GM23338 (cell line): ENCODE data around the gene ETAA1. TPM values are rescaled to one million over a fixed set of nuclear protein-coding genes. Genes with fewer than 3 reads are reported as not detected.

Experiments
- ATAC-seq: fragments of 200-7000 bp; cut with Tn5 transposase; 3 replicates; pipeline ENCODE4 v1.9.1; 2020
- DNase-seq: peaks from one replicate; pipeline ENCODE4 v3.0.0-alpha.2; 2015; ENCODE audit warnings: low spot score
- H2AFZ ChIP-seq: fragments of 200-600 bp; sonication (generic); 2 replicates; pipeline ENCODE4 v1.8.0; 2016; ENCODE audit warnings: antibody characterized with exemption, mild to moderate bottlenecking, moderate library complexity
- H3F3A ChIP-seq: fragments of 200-600 bp; sonication (generic); replicated peaks from 2 replicates; pipeline ENCODE4 v1.8.0; 2017; ENCODE audit warnings: antibody characterized with exemption, mixed run types, low read depth
- H3K27ac ChIP-seq: fragments of 200-600 bp; sonication (generic); 2 replicates; pipeline ENCODE4 v1.6.1; 2016; ENCODE audit warnings: low read depth
- H3K27me3 ChIP-seq: fragments of 200-600 bp; sonication (generic); 2 replicates; pipeline ENCODE4 v1.8.0; 2016; ENCODE audit warnings: mild to moderate bottlenecking, mixed run types, moderate library complexity; ENCODE audit not compliant: insufficient read depth
- H3K36me3 ChIP-seq: fragments of 200-600 bp; sonication (generic); 2 replicates; pipeline ENCODE4 v1.8.0; 2016; ENCODE audit warnings: mild to moderate bottlenecking; ENCODE audit not compliant: insufficient read depth
- H3K4me1 ChIP-seq: fragments of 200-600 bp; sonication (generic); 2 replicates; pipeline ENCODE4 v1.8.0; 2016; ENCODE audit warnings: mild to moderate bottlenecking, moderate library complexity; ENCODE audit not compliant: insufficient read depth
- H3K4me2 ChIP-seq: fragments of 200-600 bp; sonication (generic); 2 replicates; pipeline ENCODE4 v1.7.1; 2017; ENCODE audit warnings: mixed run types
- H3K4me3 ChIP-seq: fragments of 200-600 bp; sonication (generic); 2 replicates; pipeline ENCODE4 v1.6.1; 2016; ENCODE audit warnings: mixed run types
- H3K79me2 ChIP-seq: fragments of 200-600 bp; sonication (generic); replicated peaks from 2 replicates; pipeline ENCODE4 v1.8.0; 2017; ENCODE audit warnings: mild to moderate bottlenecking; ENCODE audit not compliant: insufficient read depth
- H3K9me2 ChIP-seq: fragments of 200-600 bp; sonication (generic); 2 replicates; pipeline ENCODE4 v1.8.0; 2017; ENCODE audit not compliant: insufficient read depth
- H4K20me1 ChIP-seq: fragments of 200-600 bp; sonication (generic); replicated peaks from 2 replicates; pipeline ENCODE4 v1.8.0; 2017; ENCODE audit warnings: mild to moderate bottlenecking; ENCODE audit not compliant: insufficient read depth
- H3K27ac Mint-ChIP-seq: 2 replicates; pipeline ENCODE4 v1.8.0; 2020; ENCODE audit warnings: inconsistent platforms, mild to moderate bottlenecking, moderate library complexity, mixed read lengths
- H3K27me3 Mint-ChIP-seq: 3 replicates; pipeline ENCODE4 v1.8.0; 2022; ENCODE audit warnings: low read depth, mild to moderate bottlenecking, moderate library complexity, mixed read lengths, inconsistent platforms; ENCODE audit not compliant: insufficient read depth, poor library complexity
- H3K36me3 Mint-ChIP-seq: 3 replicates; pipeline ENCODE4 v1.8.0; 2021; ENCODE audit warnings: low read depth, mild to moderate bottlenecking, inconsistent platforms, moderate library complexity, mixed read lengths
- H3K4me1 Mint-ChIP-seq: 3 replicates; pipeline ENCODE4 v1.8.0; 2020; ENCODE audit warnings: mild to moderate bottlenecking, inconsistent platforms, mixed read lengths
- H3K4me3 Mint-ChIP-seq: 3 replicates; pipeline ENCODE4 v1.8.0; 2021; ENCODE audit warnings: moderate library complexity, mild to moderate bottlenecking, inconsistent platforms, mixed read lengths
- H3K9me3 Mint-ChIP-seq: 3 replicates; pipeline ENCODE4 v1.8.0; 2020; ENCODE audit warnings: moderate library complexity, mild to moderate bottlenecking, inconsistent platforms, mixed read lengths
- CREB1 ChIP-seq: fragments of 250-450 bp; sonication (Bioruptor Pico); IDR thresholded peaks from 2 replicates; pipeline ENCODE4 v1.5.0; 2020; ENCODE audit warnings: low read depth, mild to moderate bottlenecking, moderate library complexity
- CTCF ChIP-seq, 2 experiments: fragments of 200-600 bp in 1 of 2; sonication (generic) in 1 of 2; conservative IDR thresholded peaks; 2 replicates each; pipeline versions ENCODE4 v1.5.1 to v1.6.1; 2016 to 2017; ENCODE audit warnings: antibody characterized with exemption in 2 of 2, low read depth in 2 of 2, mild to moderate bottlenecking in 2 of 2, moderate library complexity in 1 of 2
- ETS1 ChIP-seq: IDR thresholded peaks from 2 replicates; pipeline ENCODE4 v1.6.1; 2016; ENCODE audit warnings: antibody characterized with exemption
- EZH2 ChIP-seq: fragments of 200-600 bp; sonication (generic); IDR thresholded peaks from one replicate; pipeline ENCODE4 v1.8.0; 2017; ENCODE audit warnings: antibody characterized with exemption, mild to moderate bottlenecking, low read depth; ENCODE audit not compliant: unreplicated experiment
- EZH2phosphoT487 ChIP-seq: fragments of 200-600 bp; sonication (generic); IDR thresholded peaks from one replicate; pipeline ENCODE4 v1.8.1; 2018; ENCODE audit warnings: antibody characterized with exemption; ENCODE audit not compliant: unreplicated experiment
- JUNB ChIP-seq: IDR thresholded peaks from one replicate; pipeline ENCODE4 v1.6.1; 2016; ENCODE audit warnings: antibody characterized with exemption; ENCODE audit not compliant: unreplicated experiment
- NANOG ChIP-seq: IDR thresholded peaks from 2 replicates; pipeline ENCODE4 v1.6.1; 2016; ENCODE audit warnings: antibody characterized with exemption, borderline replicate concordance
- POLR2AphosphoS5 ChIP-seq: IDR thresholded peaks from 2 replicates; pipeline ENCODE4 v1.6.1; 2016; ENCODE audit warnings: antibody characterized with exemption, low read depth
- REST ChIP-seq: IDR thresholded peaks from one replicate; pipeline ENCODE4 v1.6.1; 2018; ENCODE audit warnings: antibody characterized with exemption; ENCODE audit not compliant: unreplicated experiment
- STAT1 ChIP-seq: IDR thresholded peaks from one replicate; pipeline ENCODE4 v1.6.1; 2016; ENCODE audit warnings: antibody characterized with exemption; ENCODE audit not compliant: unreplicated experiment
- ZNF114 ChIP-seq: fragments of 250-450 bp; sonication (Bioruptor Pico); IDR thresholded peaks from 2 replicates; pipeline ENCODE4 v1.5.0; 2020; ENCODE audit warnings: mild to moderate bottlenecking, moderate library complexity
- ZNF331 ChIP-seq: fragments of 250-450 bp; sonication (Bioruptor Pico); IDR thresholded peaks from 2 replicates; pipeline ENCODE4 v1.5.0; 2020; ENCODE audit warnings: low read depth, mild to moderate bottlenecking, moderate library complexity
- polyA plus RNA-seq: library from polyadenylated mRNA; unstranded; fragments of >200 nt; fragmentation: Nextera tagmentation; extraction: Ambion mirVana; gene quantifications from 2 replicates; pipeline ENCODE4 v1.2.1, GENCODE V29; 2016
- total RNA-seq: library from RNA; depleted of rRNA; stranded (reverse); fragments of >200 nt; shearing (Covaris generic); gene quantifications from 2 replicates; pipeline ENCODE4 v1.2.3, GENCODE V29; 2014

ETAA1 gene
- total and polyA plus RNA-seq, 2 experiments from 2014 or later = 22.2 to 45.5 TPM

- TF ChIP-seq REST (no peak), POLR2AphosphoS5 (no peak), STAT1 (no peak)
Measured at GRCh38 chr2:67374949-67375348, 22.2 kb upstream of the ETAA1 start (continued).

- Histone ChIP-seq H3K4me1 (no peaks in the 10 kb centered on the region), H2AFZ (no peak overlapping the region), H3F3A (no peaks in the 10 kb centered on the region), H3K9me2 (0 out of 2 replicates have a peak, but pooled peaks cover 4% of the 10 kb centered on the region), H3K4me2 (no peak overlapping the region), H3K36me3 (no peaks in the 10 kb centered on the region), H3K79me2 (no peaks in the 10 kb centered on the region), H3K27me3 (no peaks in the 10 kb centered on the region), H4K20me1 (no peaks in the 10 kb centered on the region), H3K4me3 (no peak overlapping the region), H3K27ac (no peak overlapping the region)
- H3K27me3 Mint-ChIP-seq = peaks cover 4% of the 10 kb centered on the region
- peaks cover 2% of the 10 kb centered on the region; the same call in 1 of the 3 replicates for H3K36me3 Mint-ChIP-seq
- ATAC-seq (no peak), DNase-seq (no peak)
- H3K4me1 Mint-ChIP-seq = no peaks in the 10 kb centered on the region
- no peak overlapping the region for H3K4me3 Mint-ChIP-seq
- TF ChIP-seq NANOG (no peak), ZNF114 (CRISPR knock-in tag) (no peak), CREB1 (CRISPR knock-in tag) (no peak)
- no peak overlapping the region for H3K27ac Mint-ChIP-seq
- peaks cover 10% of the 10 kb centered on the region for H3K9me3 Mint-ChIP-seq
Measured at GRCh38 chr2:67378555-67378954, 18.6 kb upstream of the ETAA1 start.

- no peak overlapping the region for H3K4me3 Mint-ChIP-seq
- no peaks in the 10 kb centered on the region for H3K27me3 ChIP-seq
- no peaks in the 10 kb centered on the region for H3K4me1 Mint-ChIP-seq
- TF ChIP-seq REST = no peak
- TF ChIP-seq CREB1 (CRISPR knock-in tag) = no peak
- no peak for TF ChIP-seq ZNF331 (CRISPR knock-in tag)
- TF ChIP-seq EZH2phosphoT487 = no peak
- no peak for TF ChIP-seq ZNF114 (CRISPR knock-in tag)
- TF ChIP-seq JUNB = no peak
- no peak for TF ChIP-seq NANOG
- TF ChIP-seq CTCF (conservative IDR thresholded peaks at IDR 0.05; ENCODE audit: low read depth in 2 of 2) = no peak
- no peak for TF ChIP-seq STAT1
- TF ChIP-seq EZH2 = no peak
- no peak for TF ChIP-seq POLR2AphosphoS5
- no peak for TF ChIP-seq ETS1
Measured at GRCh38 chr2:67379048-67379447, 18.1 kb upstream of the ETAA1 start.

More at GRCh38 chr2:67379048-67379447, 18.1 kb upstream of the ETAA1 start:
- no peak overlapping the region for H3K27ac ChIP-seq
- H3K9me2 ChIP-seq = 0 out of 2 replicates have a peak, but pooled peaks cover 4% of the 10 kb centered on the region
- H3K4me1 ChIP-seq = no peaks in the 10 kb centered on the region
- H2AFZ ChIP-seq = no peak overlapping the region
- H3K4me2 ChIP-seq = no peak overlapping the region
- Mint-ChIP-seq H3K36me3 (peaks cover 2% of the 10 kb centered on the region; the same call in 1 of the 3 replicates), H3K9me3 (peaks cover 10% of the 10 kb centered on the region), H3K27ac (no peak overlapping the region), H3K27me3 (peaks cover 4% of the 10 kb centered on the region)
- no peaks in the 10 kb centered on the region for H4K20me1 ChIP-seq
- H3F3A ChIP-seq = no peaks in the 10 kb centered on the region
- DNase-seq (no peak), ATAC-seq (no peak)
- no peak overlapping the region for H3K4me3 ChIP-seq
- H3K79me2 ChIP-seq = no peaks in the 10 kb centered on the region
- H3K36me3 ChIP-seq = no peaks in the 10 kb centered on the region
